HepG2 (cell line): ENCODE measurements around the gene NUDT3. TPM values are rescaled to one million over a fixed set of nuclear protein-coding genes. Genes with fewer than 3 reads are reported as not detected.
A peak's percentile ranks its signal among the peaks of the same experiment; 100 is the strongest.

Source experiments
- ADNP ChIP-seq: sonication (generic); formaldehyde crosslinking; IDR thresholded peaks from 2 replicates; pipeline ENCODE4 v1.4.0; 2020; ENCODE audit warnings: missing genetic modification reagents
- AGO2 ChIP-seq: fragments of 200-400 bp; formaldehyde crosslinking; optimal IDR thresholded peaks from 2 replicates; pipeline ENCODE3; 2017; ENCODE audit warnings: mild to moderate bottlenecking, low read depth, low read length, moderate library complexity
- CBX5 ChIP-seq: sonication (generic); formaldehyde crosslinking; IDR thresholded peaks from 2 replicates; pipeline ENCODE4 v1.4.0; 2020; ENCODE audit warnings: missing genetic modification reagents, borderline replicate concordance
- CEBPG ChIP-seq: IDR thresholded peaks from 2 replicates; pipeline ENCODE4 v1.6.1; 2016
- CHD2 ChIP-seq: IDR thresholded peaks from 2 replicates; pipeline ENCODE4 v1.6.1; 2011; ENCODE audit warnings: low read depth, low read length, improper control_type of control experiment
- EEA1 ChIP-seq: sonication (generic); formaldehyde crosslinking; IDR thresholded peaks from 2 replicates; pipeline ENCODE4 v1.5.1; 2020; ENCODE audit warnings: mild to moderate bottlenecking, missing genetic modification reagents, borderline replicate concordance
- KDM6A ChIP-seq: IDR thresholded peaks from 2 replicates; pipeline ENCODE4 v1.6.1; 2016; ENCODE audit warnings: low read depth
- SP140L ChIP-seq: sonication (generic); formaldehyde crosslinking; IDR thresholded peaks from 2 replicates; pipeline ENCODE4 v1.4.0; 2020; ENCODE audit warnings: missing genetic modification reagents, borderline replicate concordance
- SRY ChIP-seq: sonication (generic); formaldehyde crosslinking; IDR thresholded peaks from 2 replicates; pipeline ENCODE4 v1.8.0; 2022; ENCODE audit warnings: mild to moderate bottlenecking, missing genetic modification reagents
- TBX2 ChIP-seq: sonication (generic); formaldehyde crosslinking; IDR thresholded peaks from 2 replicates; pipeline ENCODE4 v1.5.0; 2020; ENCODE audit warnings: missing genetic modification reagents, mild to moderate bottlenecking, borderline replicate concordance
- ZFP36L1 ChIP-seq: sonication (generic); formaldehyde crosslinking; IDR thresholded peaks from 2 replicates; pipeline ENCODE4 v1.8.0; 2022; ENCODE audit warnings: mild to moderate bottlenecking, missing genetic modification reagents, moderate library complexity
- ZKSCAN8 ChIP-seq: IDR thresholded peaks from 2 replicates; pipeline ENCODE4 v1.6.1; 2016; ENCODE audit warnings: borderline replicate concordance, missing genetic modification reagents, missing compliant biosample characterization
- ZNF282 ChIP-seq: fragments of 450-650 bp; IDR thresholded peaks from 2 replicates; pipeline ENCODE4 v1.6.1; 2018; ENCODE audit not compliant: partially characterized antibody
- ZNF496 ChIP-seq: sonication (generic); formaldehyde crosslinking; IDR thresholded peaks from 2 replicates; pipeline ENCODE4 v1.8.1; 2023; ENCODE audit warnings: mild to moderate bottlenecking, moderate library complexity, missing genetic modification reagents; ENCODE audit not compliant: insufficient replicate concordance
- ZNF567 ChIP-seq: sonication (generic); formaldehyde crosslinking; IDR thresholded peaks from 2 replicates; pipeline ENCODE4 v1.8.1; 2023; ENCODE audit warnings: mild to moderate bottlenecking, missing genetic modification reagents, borderline replicate concordance
- ZNF766 ChIP-seq: sonication (generic); formaldehyde crosslinking; IDR thresholded peaks from 2 replicates; pipeline ENCODE4 v1.5.0; 2020; ENCODE audit warnings: missing genetic modification reagents, borderline replicate concordance
- ZNF777 ChIP-seq: sonication (generic); formaldehyde crosslinking; IDR thresholded peaks from 2 replicates; pipeline ENCODE4 v1.4.0; 2020; ENCODE audit warnings: missing genetic modification reagents
- ZSCAN31 ChIP-seq: sonication (generic); formaldehyde crosslinking; IDR thresholded peaks from 2 replicates; pipeline ENCODE4 v1.5.0; 2020; ENCODE audit warnings: low read depth, mild to moderate bottlenecking, missing genetic modification reagents
- polyA plus RNA-seq, 8 experiments: library from polyadenylated mRNA; depleted of rRNA in 3 of 8; stranded (reverse) in 7 of 8; unstranded in 1 of 8; fragments of >200 nt; fragmentation: Illumina TruSeq in 4 of 8; extraction: Trizol in 4 of 8; gene quantifications; 2 replicates each; pipeline versions ENCODE4 v1.2.1 to v1.2.3, GENCODE V29; 2011 to 2016; ENCODE audit warnings: low read depth in 4 of 8, missing spikeins in 1 of 8, mixed read lengths in 1 of 8; ENCODE audit not compliant: insufficient read depth in 1 of 8
- total RNA-seq, 5 experiments: library from RNA; depleted of rRNA; stranded (reverse); fragments of >200 nt; fragmentation: Illumina TruSeq; extraction: Trizol; gene quantifications; 2 replicates each; pipeline ENCODE4 v1.2.3, GENCODE V29; 2016; ENCODE audit warnings: low read depth in 1 of 5
- TF ChIP-seq, protein P1 (sequence below): sonication (generic); formaldehyde crosslinking; IDR thresholded peaks from 2 replicates; pipeline ENCODE4 v1.5.0; 2020; ENCODE audit warnings: missing genetic modification reagents
- TF ChIP-seq, protein P2 (sequence below): sonication (generic); formaldehyde crosslinking; IDR thresholded peaks from 2 replicates; pipeline ENCODE4 v1.9.0; 2021; ENCODE audit warnings: missing genetic modification reagents, borderline replicate concordance
- TF ChIP-seq, protein P3 (sequence below): sonication (generic); formaldehyde crosslinking; IDR thresholded peaks from 2 replicates; pipeline ENCODE4 v1.5.0; 2020; ENCODE audit warnings: missing genetic modification reagents
- TF ChIP-seq, protein P4 (sequence below): sonication (generic); formaldehyde crosslinking; IDR thresholded peaks from 2 replicates; pipeline ENCODE4 v1.4.0; 2020; ENCODE audit warnings: missing genetic modification reagents, borderline replicate concordance

NUDT3 gene
- total and polyA plus RNA-seq, 2 of the 13 experiments (the other 11 are each of a cell fraction or from before 2014, with no cell fraction given): 20.2 to 20.6 TPM

DNA sequence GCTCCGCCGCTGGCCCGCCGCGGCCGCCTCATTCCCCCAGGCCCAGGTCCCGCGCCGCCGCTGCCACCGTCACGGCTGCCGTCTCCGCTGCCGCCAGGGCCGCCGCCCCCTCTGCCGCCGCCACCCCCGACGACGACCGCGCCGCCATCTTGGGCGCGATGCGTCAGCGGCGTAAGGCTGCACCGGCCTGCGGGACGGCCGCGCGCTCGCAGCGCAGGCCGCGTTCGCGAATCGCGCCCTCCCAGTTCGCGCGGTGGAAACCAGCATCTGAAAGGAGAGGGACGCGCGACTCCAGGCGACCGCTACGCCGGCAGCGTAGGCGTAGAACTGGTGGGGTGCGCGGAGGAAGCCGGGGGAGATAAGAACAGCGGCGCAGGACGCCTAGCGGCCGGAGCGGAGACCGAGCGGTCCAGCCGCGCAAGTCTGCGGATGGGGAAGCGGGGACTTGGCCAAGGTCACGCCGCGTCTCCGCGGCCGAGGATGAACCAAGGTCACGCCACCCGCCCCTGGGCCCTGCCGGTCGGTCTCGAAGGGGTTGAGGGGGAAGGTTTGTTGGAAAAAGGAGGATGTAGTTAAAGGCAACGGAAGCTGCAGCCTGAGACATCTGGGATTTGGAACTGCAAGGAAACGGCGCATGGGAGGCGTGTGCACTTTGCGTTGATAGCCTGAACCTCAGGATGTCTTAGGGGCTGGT, at the start of gene NUDT3 (continued):
- TF ChIP-seq ZNF766 (CRISPR knock-in tag): 0 out of 2 replicates have a peak, but pooled peaks have one; percentile 60
- no peak; the same call in 1 of the 2 replicates for TF ChIP-seq ZSCAN31 (CRISPR knock-in tag)
- no peak; the same call in 1 of the 2 replicates for TF ChIP-seq ADNP
- no peak for TF ChIP-seq EEA1 (CRISPR knock-in tag)
- TF ChIP-seq ZNF777 (CRISPR knock-in tag): peak; percentile 99
- no peak for TF ChIP-seq ZNF282
- TF ChIP-seq, protein P1, sequence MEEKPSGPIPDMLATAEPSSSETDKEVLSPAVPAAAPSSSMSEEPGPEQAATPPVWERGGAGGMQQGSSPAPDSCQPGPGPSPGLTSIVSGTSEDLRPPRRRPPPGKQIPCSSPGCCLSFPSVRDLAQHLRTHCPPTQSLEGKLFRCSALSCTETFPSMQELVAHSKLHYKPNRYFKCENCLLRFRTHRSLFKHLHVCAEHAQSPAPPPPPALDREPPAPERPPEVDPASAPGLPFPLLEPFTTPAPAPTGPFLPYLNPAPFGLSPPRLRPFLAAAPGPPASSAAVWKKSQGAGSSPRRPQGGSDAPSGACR (CRISPR knock-in tag): no peak
- TF ChIP-seq TBX2 (CRISPR knock-in tag): peak; percentile 81; the same call in 1 of the 2 replicates
- TF ChIP-seq KDM6A (CRISPR knock-in tag): no peak
- peak; percentile 87; the same call in 1 of the 2 replicates for TF ChIP-seq CBX5 (CRISPR knock-in tag)
- peak; percentile 41 for TF ChIP-seq CEBPG (CRISPR knock-in tag)
- TF ChIP-seq ZFP36L1 (CRISPR knock-in tag): no peak
- TF ChIP-seq ZNF496 (CRISPR knock-in tag): no peak
- TF ChIP-seq CHD2: peak; percentile 63; the same call in 1 of the 2 replicates
- TF ChIP-seq, protein P2, sequence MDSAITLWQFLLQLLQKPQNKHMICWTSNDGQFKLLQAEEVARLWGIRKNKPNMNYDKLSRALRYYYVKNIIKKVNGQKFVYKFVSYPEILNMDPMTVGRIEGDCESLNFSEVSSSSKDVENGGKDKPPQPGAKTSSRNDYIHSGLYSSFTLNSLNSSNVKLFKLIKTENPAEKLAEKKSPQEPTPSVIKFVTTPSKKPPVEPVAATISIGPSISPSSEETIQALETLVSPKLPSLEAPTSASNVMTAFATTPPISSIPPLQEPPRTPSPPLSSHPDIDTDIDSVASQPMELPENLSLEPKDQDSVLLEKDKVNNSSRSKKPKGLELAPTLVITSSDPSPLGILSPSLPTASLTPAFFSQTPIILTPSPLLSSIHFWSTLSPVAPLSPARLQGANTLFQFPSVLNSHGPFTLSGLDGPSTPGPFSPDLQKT (CRISPR knock-in tag): no peak
- TF ChIP-seq AGO2: no peak
- no peak for TF ChIP-seq SP140L
- TF ChIP-seq, protein P3, sequence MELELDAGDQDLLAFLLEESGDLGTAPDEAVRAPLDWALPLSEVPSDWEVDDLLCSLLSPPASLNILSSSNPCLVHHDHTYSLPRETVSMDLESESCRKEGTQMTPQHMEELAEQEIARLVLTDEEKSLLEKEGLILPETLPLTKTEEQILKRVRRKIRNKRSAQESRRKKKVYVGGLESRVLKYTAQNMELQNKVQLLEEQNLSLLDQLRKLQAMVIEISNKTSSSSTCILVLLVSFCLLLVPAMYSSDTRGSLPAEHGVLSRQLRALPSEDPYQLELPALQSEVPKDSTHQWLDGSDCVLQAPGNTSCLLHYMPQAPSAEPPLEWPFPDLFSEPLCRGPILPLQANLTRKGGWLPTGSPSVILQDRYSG (CRISPR knock-in tag): no peak
- peak; percentile 81; the same call in 1 of the 2 replicates for TF ChIP-seq ZKSCAN8
- TF ChIP-seq, protein P4, sequence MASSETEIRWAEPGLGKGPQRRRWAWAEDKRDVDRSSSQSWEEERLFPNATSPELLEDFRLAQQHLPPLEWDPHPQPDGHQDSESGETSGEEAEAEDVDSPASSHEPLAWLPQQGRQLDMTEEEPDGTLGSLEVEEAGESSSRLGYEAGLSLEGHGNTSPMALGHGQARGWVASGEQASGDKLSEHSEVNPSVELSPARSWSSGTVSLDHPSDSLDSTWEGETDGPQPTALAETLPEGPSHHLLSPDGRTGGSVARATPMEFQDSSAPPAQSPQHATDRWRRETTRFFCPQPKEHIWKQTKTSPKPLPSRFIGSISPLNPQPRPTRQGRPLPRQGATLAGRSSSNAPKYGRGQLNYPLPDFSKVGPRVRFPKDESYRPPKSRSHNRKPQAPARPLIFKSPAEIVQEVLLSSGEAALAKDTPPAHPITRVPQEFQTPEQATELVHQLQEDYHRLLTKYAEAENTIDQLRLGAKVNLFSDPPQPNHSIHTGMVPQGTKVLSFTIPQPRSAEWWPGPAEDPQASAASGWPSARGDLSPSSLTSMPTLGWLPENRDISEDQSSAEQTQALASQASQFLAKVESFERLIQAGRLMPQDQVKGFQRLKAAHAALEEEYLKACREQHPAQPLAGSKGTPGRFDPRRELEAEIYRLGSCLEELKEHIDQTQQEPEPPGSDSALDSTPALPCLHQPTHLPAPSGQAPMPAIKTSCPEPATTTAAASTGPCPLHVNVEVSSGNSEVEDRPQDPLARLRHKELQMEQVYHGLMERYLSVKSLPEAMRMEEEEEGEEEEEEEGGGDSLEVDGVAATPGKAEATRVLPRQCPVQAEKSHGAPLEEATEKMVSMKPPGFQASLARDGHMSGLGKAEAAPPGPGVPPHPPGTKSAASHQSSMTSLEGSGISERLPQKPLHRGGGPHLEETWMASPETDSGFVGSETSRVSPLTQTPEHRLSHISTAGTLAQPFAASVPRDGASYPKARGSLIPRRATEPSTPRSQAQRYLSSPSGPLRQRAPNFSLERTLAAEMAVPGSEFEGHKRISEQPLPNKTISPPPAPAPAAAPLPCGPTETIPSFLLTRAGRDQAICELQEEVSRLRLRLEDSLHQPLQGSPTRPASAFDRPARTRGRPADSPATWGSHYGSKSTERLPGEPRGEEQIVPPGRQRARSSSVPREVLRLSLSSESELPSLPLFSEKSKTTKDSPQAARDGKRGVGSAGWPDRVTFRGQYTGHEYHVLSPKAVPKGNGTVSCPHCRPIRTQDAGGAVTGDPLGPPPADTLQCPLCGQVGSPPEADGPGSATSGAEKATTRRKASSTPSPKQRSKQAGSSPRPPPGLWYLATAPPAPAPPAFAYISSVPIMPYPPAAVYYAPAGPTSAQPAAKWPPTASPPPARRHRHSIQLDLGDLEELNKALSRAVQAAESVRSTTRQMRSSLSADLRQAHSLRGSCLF: peak; percentile 22; the same call in 1 of the 2 replicates
- 0 out of 2 replicates have a peak, but pooled peaks have one; percentile 58 for TF ChIP-seq SRY (CRISPR knock-in tag)
- TF ChIP-seq ZNF567 (CRISPR knock-in tag): no peak; the same call in 1 of the 2 replicates
